IMR-90 (cell line): ENCODE results near the gene KCTD5. TPM values are rescaled to one million over a fixed set of nuclear protein-coding genes. Genes with fewer than 3 reads are reported as not detected.
"Not testable (repeated sequence)": the region's sequence is repeated elsewhere in the genome, so short reads cannot be mapped to it uniquely, and the experiment has no call there.

ENCODE experiments used
- ATAC-seq: fragments of 200-7000 bp; cut with Tn5 transposase; 2 replicates; pipeline ENCODE4 v1.9.1; 2020; ENCODE audit warnings: low read depth, mild to moderate bottlenecking, moderate library complexity
- BruUV-seq: library from RNA; stranded (reverse); fragments of 400-500 nt; replicated peaks from 2 replicates; lab custom pipeline; 2021; lab: Mats Ljungman, UMichigan
- CTCF ChIA-PET: fragments of 300-600 bp; formaldehyde crosslinking; extraction: SDS; loops from one replicate; lab custom pipeline; 2021; ENCODE audit warnings: antibody characterized with exemption; lab: Yijun Ruan, JAX
- POLR2A ChIA-PET: fragments of 300-600 bp; sonication (Branson Sonifier 250); formaldehyde crosslinking; loops from one replicate; lab custom pipeline; 2022; ENCODE audit warnings: antibody characterized with exemption; ENCODE audit not compliant: unreplicated experiment; lab: Charles Lee
- DNase-seq: peaks from one replicate; pipeline ENCODE4 v3.0.0; 2013
- H2AFZ ChIP-seq: replicated peaks from 2 replicates; pipeline ENCODE3; 2013; ENCODE audit warnings: low read length, mild to moderate bottlenecking; ENCODE audit not compliant: poor library complexity
- H2AK5ac ChIP-seq: 2 replicates; pipeline ENCODE4 v1.6.1; 2013; ENCODE audit warnings: low read depth, low read length, inconsistent platforms
- H2AK9ac ChIP-seq: replicated peaks from 2 replicates; pipeline ENCODE3; 2013; ENCODE audit warnings: mild to moderate bottlenecking, low read depth, low read length, moderate library complexity; ENCODE audit not compliant: poor library complexity
- H2BK120ac ChIP-seq: 2 replicates; pipeline ENCODE4 v1.6.1; 2013; ENCODE audit warnings: low read depth, low read length, inconsistent platforms
- H2BK15ac ChIP-seq: 3 replicates; pipeline ENCODE4 v1.6.1; 2013; ENCODE audit warnings: low read depth, low read length, inconsistent platforms
- H2BK20ac ChIP-seq: 2 replicates; pipeline ENCODE4 v1.6.1; 2013; ENCODE audit warnings: low read depth, mild to moderate bottlenecking, inconsistent platforms, low read length, moderate library complexity
- H2BK5ac ChIP-seq: 2 replicates; pipeline ENCODE4 v1.6.1; 2013; ENCODE audit warnings: mild to moderate bottlenecking, low read depth, low read length, inconsistent platforms; ENCODE audit not compliant: poor library complexity, severe bottlenecking
- H3K14ac ChIP-seq: replicated peaks from 2 replicates; pipeline ENCODE4 v1.6.1; 2013; ENCODE audit warnings: low read depth, low read length, inconsistent platforms
- H3K18ac ChIP-seq: 2 replicates; pipeline ENCODE4 v1.6.1; 2013; ENCODE audit warnings: low read depth, low read length, control low read depth
- H3K23ac ChIP-seq: 2 replicates; pipeline ENCODE4 v1.6.1; 2013; ENCODE audit warnings: low read depth, low read length, inconsistent platforms
- H3K27ac ChIP-seq: 2 replicates; pipeline ENCODE4 v1.5.1; 2013; ENCODE audit warnings: mild to moderate bottlenecking, control low read depth, low read length; ENCODE audit not compliant: insufficient read depth
- H3K27me3 ChIP-seq: 2 replicates; pipeline ENCODE4 v1.6.1; 2013; ENCODE audit warnings: low read length; ENCODE audit not compliant: control insufficient read depth, insufficient read depth
- H3K36me3 ChIP-seq: 2 replicates; pipeline ENCODE4 v1.6.1; 2013; ENCODE audit warnings: low read length, mixed read lengths; ENCODE audit not compliant: control insufficient read depth, insufficient read depth
- H3K4ac ChIP-seq: 2 replicates; pipeline ENCODE4 v1.6.1; 2013; ENCODE audit warnings: low read depth, low read length, inconsistent platforms
- H3K4me1 ChIP-seq: 2 replicates; pipeline ENCODE4 v1.6.1; 2013; ENCODE audit warnings: low read length, mixed read lengths; ENCODE audit not compliant: control insufficient read depth, insufficient read depth
- H3K4me2 ChIP-seq: 2 replicates; pipeline ENCODE4 v1.6.1; 2013; ENCODE audit warnings: low read depth, mild to moderate bottlenecking, control low read depth, low read length, moderate library complexity
- H3K4me3 ChIP-seq: 2 replicates; pipeline ENCODE4 v1.5.1; 2013; ENCODE audit warnings: low read depth, mild to moderate bottlenecking, control low read depth, low read length, moderate library complexity; ENCODE audit not compliant: insufficient read depth
- H3K56ac ChIP-seq: 2 replicates; pipeline ENCODE4 v1.6.1; 2013; ENCODE audit warnings: low read length, inconsistent platforms; ENCODE audit not compliant: insufficient read depth; ENCODE audit errors: extremely low read depth
- H3K79me1 ChIP-seq, 2 experiments: 2 replicates each; pipeline ENCODE4 v1.6.1; 2013; ENCODE audit warnings: low read length in 2 of 2, inconsistent platforms in 1 of 2, low read depth in 1 of 2
- H3K9ac ChIP-seq: 2 replicates; pipeline ENCODE4 v1.6.1; 2013; ENCODE audit warnings: low read depth, low read length, control low read depth
- H3K9me1 ChIP-seq: 2 replicates; pipeline ENCODE4 v1.6.1; 2013; ENCODE audit warnings: low read length, inconsistent platforms; ENCODE audit not compliant: insufficient read depth
- H3K9me3 ChIP-seq: 2 replicates; pipeline ENCODE4 v1.6.1; 2013; ENCODE audit warnings: low read length; ENCODE audit not compliant: control insufficient read depth, insufficient read depth
- H4K20me1 ChIP-seq: 2 replicates; pipeline ENCODE4 v1.6.1; 2013; ENCODE audit warnings: low read length, inconsistent platforms; ENCODE audit not compliant: insufficient read depth
- H4K5ac ChIP-seq: 2 replicates; pipeline ENCODE4 v1.6.1; 2013; ENCODE audit warnings: mild to moderate bottlenecking, low read depth, low read length, control low read depth
- H4K8ac ChIP-seq, 2 experiments: 2 replicates each; pipeline ENCODE4 v1.6.1; 2013; ENCODE audit warnings: low read depth in 2 of 2, low read length in 2 of 2, control low read depth in 1 of 2, inconsistent platforms in 1 of 2
- H4K91ac ChIP-seq: 2 replicates; pipeline ENCODE4 v1.6.1; 2013; ENCODE audit warnings: low read depth, low read length, inconsistent platforms; ENCODE audit not compliant: insufficient read depth
- RAD21 ChIP-seq: IDR thresholded peaks from 2 replicates; pipeline ENCODE4 v1.6.1; 2012; ENCODE audit warnings: low read length, improper control_type of control experiment
- SMC3 ChIP-seq: fragments of 150-350 bp; IDR thresholded peaks from 2 replicates; pipeline ENCODE4 v1.6.1; 2016; ENCODE audit warnings: low read depth, mild to moderate bottlenecking, antibody characterized with exemption, low read length, moderate library complexity
- WGBS, 2 experiments: methylation state at CpG; one replicate each; pipeline versions ENCODE4 v1.1.5 to v1.1.7; 2013; ENCODE audit warnings: missing lambda C conversion rate in 2 of 2; ENCODE audit not compliant: insufficient read length in 1 of 2; ENCODE audit errors: extremely low coverage in 2 of 2; 5-methylcytosine and 5-hydroxymethylcytosine counted together
- dilution Hi-C: fragments of 300-500 bp; cut with HindIII; formaldehyde crosslinking; loops from one replicate; pipeline ENCODE4 v1.14.3; 2018; ENCODE audit warnings: low sequenced_read_pairs; ENCODE audit not compliant: unreplicated experiment
- in situ Hi-C: fragments of 300-500 bp; cut with MboI; formaldehyde crosslinking; loops from 3 replicates; pipeline ENCODE4 v1.14.3; 2019; ENCODE audit warnings: low sequenced_read_pairs, inconsistent platforms, mixed read lengths
- intact Hi-C: fragments of 100-400 bp; cut with micrococcal nuclease; formaldehyde crosslinking; loops from 2 replicates; pipeline ENCODE4 v1.10.0; 2022
- polyA plus RNA-seq, 3 experiments: library from polyadenylated mRNA; depleted of rRNA; stranded (reverse); fragments of >200 nt; gene quantifications; 2 replicates each; pipeline ENCODE4 v1.2.3, GENCODE V29; 2012; ENCODE audit warnings: low replicate concordance in 1 of 3
- total RNA-seq: library from RNA; depleted of rRNA; stranded (reverse); fragments of >200 nt; gene quantifications from 2 replicates; pipeline ENCODE4 v1.2.3, GENCODE V29; 2012
- TF ChIP-seq, protein P1 (sequence below): conservative IDR thresholded peaks from 2 replicates; pipeline ENCODE4 v1.5.1; 2012; ENCODE audit warnings: mild to moderate bottlenecking, low read depth, low read length, improper control_type of control experiment

KCTD5 gene
- total and polyA plus RNA-seq, 2 of the 4 experiments (the other 2 are of a cell fraction), result 17.2 to 56.2 TPM

DNA sequence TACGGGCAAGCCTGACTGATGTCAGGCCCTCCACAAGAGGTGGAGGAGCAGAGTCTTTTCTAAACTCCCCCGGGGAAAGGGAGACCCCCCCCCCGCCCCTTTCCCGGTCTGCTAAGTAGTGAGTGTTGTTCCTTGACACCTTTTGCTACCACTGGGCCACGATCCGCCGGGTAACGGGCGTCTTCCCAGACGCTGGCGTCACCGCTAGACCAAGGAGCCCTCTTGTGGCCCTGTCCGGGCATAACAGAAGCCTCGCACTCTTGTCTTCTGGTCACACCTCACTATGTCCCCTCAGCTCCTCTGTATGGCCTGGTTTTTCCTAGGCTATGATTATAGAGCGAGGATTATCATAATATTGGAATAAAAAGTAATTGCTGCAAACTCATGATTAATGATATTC, 12.3 kb upstream of the KCTD5 start:
- H3K18ac ChIP-seq, H2BK5ac ChIP-seq, dilution Hi-C loops, H3K4me1 ChIP-seq, H3K14ac ChIP-seq, intact Hi-C loops, H3K4ac ChIP-seq, H3K4me3 ChIP-seq, H3K4me2 ChIP-seq, CTCF ChIA-PET, H3K9me1 ChIP-seq, H2BK120ac ChIP-seq, POLR2A ChIA-PET, H3K56ac ChIP-seq, H3K9me3 ChIP-seq, in situ Hi-C loops, H3K23ac ChIP-seq, H2AK9ac ChIP-seq, H4K5ac ChIP-seq, H3K27ac ChIP-seq, H3K27me3 ChIP-seq, H2AFZ ChIP-seq, H4K91ac ChIP-seq, H3K9ac ChIP-seq, BruUV-seq, H2BK15ac ChIP-seq, ATAC-seq, H4K20me1 ChIP-seq, H2BK20ac ChIP-seq, H2AK5ac ChIP-seq: not testable (repeated sequence)
- DNase-seq, result peak; percentile 37
- peak overlapping the region in 1 of 2 experiments; percentile 60; a peak in 1 of 4 replicates for H4K8ac ChIP-seq
- WGBS, 2 experiments, result no CpG with 5 or more reads among the region's 15 CpGs
- peaks cover 8 to 17% of the 10 kb centered on the region in 2 experiments for H3K79me1 ChIP-seq
- peaks cover 14% of the 10 kb centered on the region for H3K36me3 ChIP-seq
- TF ChIP-seq, protein P1, sequence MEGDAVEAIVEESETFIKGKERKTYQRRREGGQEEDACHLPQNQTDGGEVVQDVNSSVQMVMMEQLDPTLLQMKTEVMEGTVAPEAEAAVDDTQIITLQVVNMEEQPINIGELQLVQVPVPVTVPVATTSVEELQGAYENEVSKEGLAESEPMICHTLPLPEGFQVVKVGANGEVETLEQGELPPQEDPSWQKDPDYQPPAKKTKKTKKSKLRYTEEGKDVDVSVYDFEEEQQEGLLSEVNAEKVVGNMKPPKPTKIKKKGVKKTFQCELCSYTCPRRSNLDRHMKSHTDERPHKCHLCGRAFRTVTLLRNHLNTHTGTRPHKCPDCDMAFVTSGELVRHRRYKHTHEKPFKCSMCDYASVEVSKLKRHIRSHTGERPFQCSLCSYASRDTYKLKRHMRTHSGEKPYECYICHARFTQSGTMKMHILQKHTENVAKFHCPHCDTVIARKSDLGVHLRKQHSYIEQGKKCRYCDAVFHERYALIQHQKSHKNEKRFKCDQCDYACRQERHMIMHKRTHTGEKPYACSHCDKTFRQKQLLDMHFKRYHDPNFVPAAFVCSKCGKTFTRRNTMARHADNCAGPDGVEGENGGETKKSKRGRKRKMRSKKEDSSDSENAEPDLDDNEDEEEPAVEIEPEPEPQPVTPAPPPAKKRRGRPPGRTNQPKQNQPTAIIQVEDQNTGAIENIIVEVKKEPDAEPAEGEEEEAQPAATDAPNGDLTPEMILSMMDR, result peak; percentile 59
- peak; percentile 44; the same call in 1 of the 2 replicates for TF ChIP-seq SMC3
- TF ChIP-seq RAD21, result peak; percentile 40
